NCI-H526 (cell line): ENCODE data around the gene KLHL13.
"Not testable (repeated sequence)": the region's sequence is repeated elsewhere in the genome, so short reads cannot be mapped to it uniquely, and the experiment has no call there.

ENCODE experiments used
- DNase-seq, 2 experiments: peaks; one replicate each; lab custom pipeline; 2025; lab: John Stamatoyannopoulos, UW

KLHL13 gene, protein sequence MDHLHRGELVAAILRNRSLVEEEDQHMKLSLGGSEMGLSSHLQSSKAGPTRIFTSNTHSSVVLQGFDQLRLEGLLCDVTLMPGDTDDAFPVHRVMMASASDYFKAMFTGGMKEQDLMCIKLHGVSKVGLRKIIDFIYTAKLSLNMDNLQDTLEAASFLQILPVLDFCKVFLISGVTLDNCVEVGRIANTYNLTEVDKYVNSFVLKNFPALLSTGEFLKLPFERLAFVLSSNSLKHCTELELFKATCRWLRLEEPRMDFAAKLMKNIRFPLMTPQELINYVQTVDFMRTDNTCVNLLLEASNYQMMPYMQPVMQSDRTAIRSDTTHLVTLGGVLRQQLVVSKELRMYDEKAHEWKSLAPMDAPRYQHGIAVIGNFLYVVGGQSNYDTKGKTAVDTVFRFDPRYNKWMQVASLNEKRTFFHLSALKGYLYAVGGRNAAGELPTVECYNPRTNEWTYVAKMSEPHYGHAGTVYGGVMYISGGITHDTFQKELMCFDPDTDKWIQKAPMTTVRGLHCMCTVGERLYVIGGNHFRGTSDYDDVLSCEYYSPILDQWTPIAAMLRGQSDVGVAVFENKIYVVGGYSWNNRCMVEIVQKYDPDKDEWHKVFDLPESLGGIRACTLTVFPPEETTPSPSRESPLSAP

DNA sequence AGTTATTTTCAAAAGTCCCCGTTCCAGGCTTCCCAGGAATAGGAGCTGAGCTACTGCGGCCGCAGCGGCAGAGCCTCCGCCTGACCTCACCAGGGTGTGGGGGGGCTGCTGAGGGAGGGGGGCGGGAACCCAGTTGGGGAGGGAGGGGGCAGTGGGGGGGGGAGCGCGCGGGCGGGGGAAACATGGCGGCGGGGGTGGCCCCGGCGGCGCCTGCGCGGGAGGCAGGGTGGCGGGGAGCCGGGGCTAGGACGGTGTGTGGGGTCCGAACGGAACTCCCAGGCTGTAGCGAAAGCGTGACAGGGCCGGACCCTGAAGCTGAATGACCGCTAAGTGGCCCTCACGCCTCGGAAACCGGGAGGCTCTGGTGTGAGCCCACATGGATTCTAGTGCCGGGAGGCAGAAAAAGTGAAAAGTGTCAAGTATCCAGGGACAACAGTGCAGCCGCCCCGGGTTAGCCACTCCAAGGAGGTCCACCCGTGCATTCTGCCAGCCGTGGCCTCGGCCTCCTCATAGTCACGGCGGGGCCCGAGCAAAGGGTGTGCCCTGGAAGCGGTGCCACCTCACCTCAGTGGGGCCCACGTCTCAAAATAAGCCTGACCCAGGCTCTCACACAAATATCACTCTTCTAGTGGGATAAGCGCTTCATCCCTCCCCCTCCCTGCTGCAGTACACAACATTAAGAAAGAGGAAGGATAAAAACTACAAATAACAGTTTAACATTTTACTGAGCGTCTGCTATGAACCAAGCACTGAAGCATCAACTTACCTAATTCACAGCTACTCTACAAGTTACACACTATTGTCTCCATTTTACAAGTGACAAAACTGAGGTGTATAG is at the start of gene KLHL13:
KLHL13 (minus strand) TSS at position 98 of the 838 bp plus-strand sequence. CDS start 88,337 bp downstream, outside the sequence.
- DNase-seq, result peak in 1 of 2 experiments; percentile 26

DNA sequence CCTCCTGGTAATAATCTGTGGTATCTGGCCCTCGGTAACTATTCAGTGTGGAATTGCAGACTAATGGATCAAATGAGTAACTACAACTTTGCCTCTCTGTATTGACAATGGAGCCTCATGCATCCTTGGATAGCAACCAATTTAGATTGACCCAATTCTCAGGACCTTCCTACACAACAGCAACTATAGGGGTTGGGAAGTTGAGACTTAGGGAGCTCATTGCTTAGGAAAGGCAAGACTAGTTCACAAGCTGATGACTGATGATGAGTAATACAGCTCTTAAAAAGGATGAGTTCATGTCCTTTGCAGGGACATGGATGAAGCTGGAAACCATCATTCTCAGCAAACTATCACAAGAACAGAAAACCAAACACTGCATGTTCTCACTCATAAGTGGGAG is 47.5 kb upstream of the KLHL13 start:
- DNase-seq, result no peak

DNA sequence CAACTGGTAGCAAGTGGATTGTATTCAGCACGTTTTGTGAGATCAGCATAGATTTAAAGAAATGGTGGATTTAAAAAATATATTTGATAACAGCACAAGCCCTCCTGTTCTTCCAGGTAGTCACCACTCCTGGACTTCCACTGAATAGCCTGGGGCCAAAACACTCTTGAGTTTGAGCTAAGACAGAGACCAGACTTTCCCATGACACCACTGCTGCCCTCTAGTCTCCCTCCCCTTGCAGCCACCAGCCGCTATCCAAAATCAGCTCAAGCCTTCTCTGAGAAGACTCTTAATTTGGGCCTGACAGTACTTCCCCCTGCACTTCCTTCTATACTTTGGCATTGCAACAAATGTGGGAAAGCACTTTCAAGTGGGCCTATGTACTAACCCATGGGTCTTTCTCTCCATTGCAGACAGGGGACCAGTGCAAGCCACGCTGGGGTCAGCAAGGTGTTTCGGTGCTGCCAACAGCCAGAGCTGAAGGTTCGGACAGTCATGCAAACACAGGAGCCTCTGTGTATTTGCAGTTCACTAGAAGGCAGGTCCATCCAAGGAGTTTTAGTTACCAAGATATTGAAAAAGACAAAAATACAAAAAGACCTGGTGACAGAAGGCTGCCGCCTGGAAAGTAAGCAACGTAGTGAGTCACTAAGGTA is 40.5 kb upstream of the KLHL13 start:
- DNase-seq, result no peak

DNA sequence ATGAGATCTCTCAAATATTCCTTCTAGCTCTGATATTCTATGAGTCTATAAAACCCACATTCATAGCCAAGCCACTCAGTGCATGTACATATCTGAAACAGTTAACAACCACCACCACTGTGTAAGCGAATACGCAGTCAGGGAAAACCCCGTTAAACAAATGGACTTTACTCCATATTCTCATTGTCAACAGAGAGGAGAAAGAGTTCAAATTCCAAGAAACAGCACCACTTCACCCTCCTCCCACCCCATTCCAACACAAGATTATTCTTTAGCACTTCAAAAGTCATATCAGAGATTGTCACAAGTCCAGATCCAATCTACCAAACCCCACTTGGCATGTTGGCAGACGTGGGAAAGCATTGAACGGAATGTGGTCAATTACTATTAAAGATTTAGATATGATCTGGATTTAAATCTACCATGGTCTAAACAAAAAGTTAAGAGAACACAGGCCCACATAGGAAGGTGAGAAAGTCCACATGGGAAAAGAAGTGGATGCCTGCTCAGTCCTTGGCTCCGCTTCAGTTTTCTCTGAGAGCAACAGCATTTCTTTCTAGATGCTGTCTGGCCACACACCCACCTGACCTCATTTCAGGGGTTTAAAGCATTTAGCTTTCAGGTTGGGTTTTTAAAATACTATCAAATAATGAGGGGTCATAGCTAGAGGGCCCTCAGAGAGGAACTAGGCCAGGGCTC is 39.8 kb upstream of the KLHL13 start:
- no peak for DNase-seq

DNA sequence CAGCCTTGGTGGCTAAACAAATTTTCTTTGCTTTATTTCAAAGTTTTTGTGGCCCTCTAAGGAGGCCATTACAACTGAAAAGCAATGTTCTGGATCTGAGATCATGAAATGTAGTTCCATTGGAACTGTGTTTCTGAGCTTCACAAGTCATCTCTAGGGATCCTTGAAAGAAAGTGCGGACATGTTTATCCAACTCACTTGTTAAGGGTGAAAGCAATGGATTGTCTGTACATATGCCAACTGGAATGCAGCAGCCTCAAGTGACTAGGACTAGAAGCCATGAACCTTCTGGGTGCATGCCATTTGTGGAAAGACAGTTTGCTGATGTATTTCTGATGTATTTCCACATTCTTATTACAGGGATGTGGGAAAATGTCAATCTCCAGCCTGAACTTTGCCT is 36.7 kb upstream of the KLHL13 start:
- DNase-seq, result no peak

DNA sequence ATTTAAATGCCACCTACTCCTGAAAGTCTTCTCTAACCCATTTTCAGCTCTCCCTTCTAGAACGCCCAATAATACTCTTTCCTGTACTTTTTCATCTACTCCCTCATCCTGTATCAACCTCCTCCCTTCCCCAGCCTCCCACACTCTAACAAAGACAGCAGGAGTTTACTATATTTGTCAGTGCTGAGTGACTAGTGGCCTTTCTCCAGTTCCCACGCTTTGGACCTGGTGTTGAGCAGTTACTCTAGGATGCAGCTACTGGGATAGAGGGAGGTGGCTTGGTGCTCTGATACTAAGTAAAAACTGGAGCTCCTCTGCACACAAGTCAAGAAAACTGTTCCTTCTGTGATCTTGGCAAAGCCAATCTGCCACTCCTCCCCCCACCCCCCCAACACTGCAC is 36.1 kb upstream of the KLHL13 start:
- no peak for DNase-seq

DNA sequence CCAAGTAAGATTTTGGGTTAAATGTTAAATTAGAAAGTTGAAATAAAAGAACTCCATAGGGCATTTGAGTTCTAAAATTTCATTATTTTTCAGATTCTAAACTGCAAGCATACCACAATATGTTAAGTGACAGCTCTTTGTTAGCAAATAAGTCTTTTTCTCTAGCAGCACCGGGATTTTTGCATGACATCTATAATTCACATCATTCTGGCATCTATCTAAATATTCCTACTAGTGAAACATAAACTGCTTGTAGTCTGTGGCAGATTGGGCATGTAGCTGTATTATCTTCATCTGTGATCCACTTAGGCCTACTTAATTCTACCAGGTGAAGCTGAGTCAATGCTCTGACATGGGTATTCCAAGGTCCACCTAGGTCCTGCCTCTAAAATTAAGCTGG is 32.1 kb upstream of the KLHL13 start:
- no peak for DNase-seq

DNA sequence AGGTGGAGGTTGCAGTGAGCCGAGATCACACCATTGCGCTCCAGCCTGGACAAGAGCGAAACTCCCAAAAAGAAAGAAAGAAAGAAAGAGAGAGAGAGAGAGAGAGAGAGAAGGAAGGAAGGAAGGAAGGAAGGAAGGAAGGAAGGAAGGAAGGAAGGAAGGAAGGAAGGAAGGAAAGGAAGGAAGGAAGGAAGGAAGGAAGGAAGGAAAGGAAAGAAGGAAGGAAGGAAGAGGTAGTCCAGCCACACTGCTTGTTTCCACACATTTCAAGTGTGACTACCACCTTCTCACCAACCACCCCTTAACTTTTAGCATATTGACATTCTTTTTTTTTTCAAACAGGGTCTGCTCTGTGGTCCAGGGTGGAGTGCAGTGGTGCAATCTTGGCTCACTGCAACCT is 31.2 kb upstream of the KLHL13 start:
- DNase-seq, result not testable (repeated sequence)

DNA sequence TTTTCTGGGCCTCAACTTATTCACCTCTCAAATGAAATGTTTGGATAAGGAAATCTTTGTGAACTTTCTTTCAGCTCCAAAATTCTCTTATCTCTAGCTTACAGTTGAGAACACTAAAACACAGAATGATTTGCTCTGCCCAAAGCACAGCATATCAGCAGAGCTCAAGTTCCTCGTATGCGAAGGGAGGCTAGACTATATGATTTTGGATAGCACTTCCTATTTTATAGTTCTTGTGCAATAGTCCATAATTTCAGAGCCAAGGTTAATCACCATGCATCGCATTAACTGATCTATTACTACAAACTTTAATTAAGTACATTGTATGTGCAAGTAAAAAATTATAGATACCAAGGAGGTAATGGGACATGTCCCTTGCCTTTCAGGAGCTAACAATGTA is 27.0 kb upstream of the KLHL13 start:
- no peak for DNase-seq

DNA sequence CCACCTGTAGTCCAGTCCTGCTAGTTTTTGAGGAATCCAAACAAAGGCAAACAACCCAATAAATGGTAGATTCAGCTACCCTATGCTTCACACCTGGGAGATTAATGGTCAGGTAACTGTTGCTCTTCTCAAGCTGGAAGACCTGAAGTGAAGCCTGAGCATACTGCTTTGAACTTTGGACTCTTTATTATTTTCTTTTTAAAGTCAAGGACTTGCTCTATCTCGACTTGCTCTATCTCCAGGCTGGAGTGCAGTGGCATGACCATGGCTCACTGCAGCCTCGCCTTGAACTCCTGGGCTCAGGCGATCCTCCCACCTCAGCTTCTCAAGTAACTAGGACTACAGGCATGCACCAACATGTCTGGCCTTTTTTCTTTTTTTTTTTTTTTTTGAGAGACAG is 14.7 kb upstream of the KLHL13 start:
- DNase-seq, result no peak

DNA sequence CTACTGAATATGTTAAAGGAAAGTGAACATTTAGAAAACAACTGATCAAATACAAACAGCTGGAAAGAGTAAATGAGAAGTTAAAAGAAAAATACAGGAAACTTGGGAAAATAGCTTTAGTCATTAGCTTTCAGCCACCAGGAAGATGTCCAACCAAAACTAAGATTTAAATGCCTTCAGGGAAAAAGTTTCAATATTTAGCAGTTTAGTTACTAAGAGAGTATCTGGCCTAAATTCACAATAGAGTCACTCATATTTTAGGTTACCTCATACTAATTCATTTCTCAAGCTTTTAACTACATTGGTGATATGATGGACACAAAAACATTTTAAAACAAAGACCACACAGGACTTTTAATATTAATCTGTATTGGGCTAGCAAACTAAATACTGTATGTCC is 13.1 kb upstream of the KLHL13 start:
- DNase-seq, result no peak

DNA sequence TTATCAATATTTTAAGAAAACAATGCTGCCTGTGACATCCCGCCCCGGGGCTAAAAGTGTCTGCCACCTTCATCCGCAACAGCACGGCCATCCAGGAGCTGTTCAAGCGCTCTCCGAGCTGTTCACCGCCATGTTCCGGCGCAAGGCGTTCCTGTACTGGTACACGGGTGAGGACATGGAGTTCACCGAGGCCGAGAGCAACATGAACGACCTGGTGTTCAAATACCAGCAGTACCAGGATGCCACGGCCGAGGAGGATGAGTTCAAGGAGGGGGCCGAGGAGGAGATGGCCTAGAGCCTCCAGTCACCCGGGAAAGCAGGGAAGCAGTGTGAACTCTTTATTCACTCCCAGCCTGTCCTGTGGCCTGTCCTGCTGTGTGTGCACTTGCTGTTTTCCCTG is 12.1 kb upstream of the KLHL13 start:
- no peak for DNase-seq

DNA sequence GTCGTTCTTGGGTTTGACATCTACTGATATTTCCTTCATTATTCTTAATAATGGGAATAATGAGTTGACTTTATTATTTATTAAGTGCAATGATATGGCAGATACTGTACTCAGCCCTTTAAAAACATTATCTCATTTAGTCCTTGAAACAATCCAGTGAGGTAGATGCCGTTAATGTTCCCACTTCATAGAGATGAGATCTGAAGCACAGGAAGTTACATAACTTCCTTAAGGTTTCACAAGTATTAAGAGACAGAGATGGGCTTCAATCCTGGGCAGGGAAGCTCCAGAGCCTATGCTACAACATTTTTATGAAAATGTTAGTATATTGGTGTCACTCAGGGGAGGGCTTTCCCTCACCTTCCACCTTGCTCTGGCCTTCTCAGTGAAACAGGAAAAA is 9.7 kb upstream of the KLHL13 start:
- no peak for DNase-seq

DNA sequence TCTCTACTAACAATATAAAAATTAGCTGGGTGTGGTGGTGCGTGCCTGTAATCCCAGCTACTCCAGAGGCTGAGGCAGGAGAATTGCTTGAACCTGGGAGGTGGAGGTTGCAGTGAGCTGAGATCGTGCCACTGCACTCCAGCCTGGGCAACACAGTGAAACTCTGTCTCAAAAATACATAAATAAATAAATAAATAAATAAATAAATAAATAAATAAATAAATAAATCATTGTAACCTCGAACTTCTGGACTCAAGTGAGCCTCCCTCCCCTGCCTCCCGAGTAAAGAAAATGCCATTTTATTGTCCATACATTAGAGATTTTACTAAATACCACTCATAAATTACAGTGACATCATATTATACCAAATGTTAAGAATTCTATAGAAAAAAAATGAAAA is 7.6 kb upstream of the KLHL13 start:
- DNase-seq, result not testable (repeated sequence)

DNA sequence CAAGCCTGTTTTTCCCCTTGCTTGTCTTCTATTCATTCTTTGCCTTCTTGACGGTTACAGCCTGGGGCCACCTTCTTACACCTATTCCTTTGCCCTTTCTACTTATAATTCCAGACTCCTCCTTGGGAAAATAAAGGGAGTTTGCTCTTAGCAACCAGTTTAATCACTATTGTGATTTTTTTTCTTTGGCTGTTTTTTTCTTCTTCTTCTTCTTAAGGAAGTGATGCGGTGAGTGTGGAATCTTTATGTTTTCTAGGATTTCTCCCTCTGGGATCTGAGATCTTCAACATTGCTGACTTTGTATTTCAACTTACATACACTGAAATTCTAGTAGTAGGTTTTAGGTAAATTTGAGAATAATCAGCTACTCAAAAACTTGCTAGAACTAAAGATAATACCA is 1.1 kb upstream of the KLHL13 start:
- no peak for DNase-seq

DNA sequence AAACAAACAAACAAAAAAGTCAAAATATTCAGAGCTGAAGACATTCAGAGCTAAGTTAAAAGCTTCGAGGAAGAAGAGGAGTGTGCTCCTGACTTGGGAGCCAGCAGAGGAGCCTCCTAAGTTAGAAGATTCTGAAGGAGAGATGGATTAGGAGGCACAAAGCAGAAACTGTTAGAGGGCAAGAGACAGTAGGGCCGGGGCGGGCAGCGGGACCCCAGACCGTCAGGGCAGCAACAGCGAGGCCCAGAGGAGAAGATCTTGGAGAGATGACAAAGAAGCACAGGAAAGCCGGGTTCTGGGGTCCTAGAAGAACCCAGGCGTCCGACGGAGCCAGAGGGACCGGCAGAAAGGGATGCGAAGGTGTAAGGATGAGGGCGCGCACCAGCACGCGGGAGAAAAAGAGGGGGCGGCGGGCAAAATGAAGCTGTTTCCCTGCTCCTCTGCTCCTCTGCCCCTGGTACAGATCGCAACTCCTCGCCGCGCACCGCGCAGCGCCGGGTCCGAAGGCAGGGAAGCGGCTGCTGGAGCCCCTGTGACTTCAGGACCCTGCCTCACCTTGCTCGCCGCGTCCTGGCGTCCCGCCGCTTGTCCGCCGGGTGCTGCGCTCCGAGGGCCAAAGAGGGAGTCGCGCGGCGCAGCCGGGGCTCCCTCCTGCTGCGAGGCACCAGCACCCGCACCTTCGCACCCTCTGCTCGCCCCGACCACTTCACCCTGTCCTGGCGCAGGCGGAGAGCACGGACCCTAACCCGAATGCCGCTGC is 477 bp downstream of the KLHL13 start:
- DNase-seq, result peak in 1 of 2 experiments; percentile 26

DNA sequence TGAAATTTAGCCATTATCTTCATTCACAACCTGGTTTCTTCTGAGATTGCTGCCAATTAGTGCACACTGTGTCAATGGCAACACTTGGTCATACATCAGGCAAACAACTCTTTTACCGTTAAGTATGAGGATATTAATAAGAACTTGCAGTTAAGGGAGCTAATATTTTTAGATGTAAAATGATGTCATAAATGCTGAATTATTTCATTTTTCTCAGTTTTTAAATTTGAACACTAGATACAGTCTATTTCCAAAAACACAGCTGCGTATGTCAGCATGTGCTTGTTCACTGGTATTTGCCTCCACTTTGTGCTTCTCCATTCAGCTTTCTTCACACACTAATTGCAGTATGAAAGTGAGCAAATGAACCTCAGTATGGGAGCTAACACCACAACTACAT is 1.6 kb downstream of the KLHL13 start:
- DNase-seq, result no peak

DNA sequence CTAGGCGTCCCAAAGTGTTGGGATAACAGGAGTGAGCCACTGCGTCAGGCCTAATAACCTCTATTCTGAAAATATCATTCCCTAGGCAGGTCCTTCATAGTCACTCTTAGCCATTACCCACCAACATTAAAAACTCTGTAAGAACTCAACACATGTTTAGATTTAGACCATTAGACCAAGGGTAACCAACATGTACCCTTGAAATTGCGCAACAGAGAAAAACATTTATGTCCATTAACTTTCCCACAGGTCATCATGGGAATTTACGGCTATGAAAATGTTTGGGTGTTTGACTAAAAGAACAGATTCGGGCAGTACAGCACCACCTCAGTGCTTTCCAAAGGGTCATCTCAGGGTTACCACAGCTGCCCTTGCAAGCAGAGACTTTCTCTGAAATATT is 7.5 kb downstream of the KLHL13 start:
- no peak for DNase-seq

DNA sequence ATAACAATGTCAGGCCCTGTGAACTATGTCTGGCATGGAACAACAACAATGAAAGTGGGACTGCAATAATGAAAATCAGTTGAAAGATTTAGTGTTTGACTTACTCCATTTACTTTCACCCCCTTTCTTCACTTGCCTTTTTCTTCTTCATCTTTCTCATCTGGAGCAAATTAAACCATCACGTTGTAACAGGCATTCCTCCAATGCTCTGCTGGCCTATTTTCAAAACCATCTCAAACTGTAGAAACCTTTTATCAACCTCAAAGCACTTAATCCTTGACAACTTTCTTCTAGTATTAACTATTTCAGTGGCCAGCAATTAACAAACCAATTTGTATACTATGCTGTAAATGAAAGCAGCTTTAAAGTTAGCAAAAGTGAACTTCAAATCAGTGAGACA is 8.3 kb downstream of the KLHL13 start:
- DNase-seq, result no peak

DNA sequence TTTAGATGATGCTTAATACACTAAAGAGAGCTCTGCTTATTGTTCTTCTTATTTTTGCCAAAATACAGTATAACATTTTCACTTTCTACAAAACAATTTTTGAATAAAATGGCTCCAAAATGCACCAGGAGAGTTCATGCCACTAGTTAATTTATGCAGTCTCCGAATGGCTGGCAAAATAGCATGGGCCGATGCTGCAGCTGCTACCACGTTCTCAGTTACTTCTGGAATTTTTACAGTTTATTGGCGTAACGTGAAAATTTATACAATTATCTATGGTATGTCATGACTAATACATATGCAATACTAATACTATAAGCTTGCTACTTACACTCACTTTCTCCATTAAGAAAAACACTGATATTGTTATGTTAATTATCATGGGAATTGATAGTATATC is 16.5 kb downstream of the KLHL13 start:
- no peak for DNase-seq

DNA sequence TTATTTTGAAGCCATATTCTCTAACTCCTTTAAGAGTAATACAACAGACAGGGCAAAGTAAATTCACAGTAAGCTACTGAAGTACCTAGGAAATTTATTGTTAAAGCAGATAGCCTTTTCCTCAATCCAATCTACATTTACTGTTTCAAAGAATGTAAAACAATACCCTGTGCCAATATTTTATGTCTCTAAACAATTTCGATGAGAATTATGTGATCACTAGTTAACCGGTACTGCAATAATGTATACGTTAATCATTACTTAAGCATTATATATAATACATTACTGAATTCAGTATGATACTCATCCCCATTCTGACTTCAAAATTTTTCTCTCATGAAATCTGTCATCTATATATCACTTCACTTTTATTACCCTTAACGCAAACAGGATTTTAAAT is 28.5 kb downstream of the KLHL13 start:
- no peak for DNase-seq
